ENCODE data around the gene FBXL19.

FBXL19 gene

DNA sequence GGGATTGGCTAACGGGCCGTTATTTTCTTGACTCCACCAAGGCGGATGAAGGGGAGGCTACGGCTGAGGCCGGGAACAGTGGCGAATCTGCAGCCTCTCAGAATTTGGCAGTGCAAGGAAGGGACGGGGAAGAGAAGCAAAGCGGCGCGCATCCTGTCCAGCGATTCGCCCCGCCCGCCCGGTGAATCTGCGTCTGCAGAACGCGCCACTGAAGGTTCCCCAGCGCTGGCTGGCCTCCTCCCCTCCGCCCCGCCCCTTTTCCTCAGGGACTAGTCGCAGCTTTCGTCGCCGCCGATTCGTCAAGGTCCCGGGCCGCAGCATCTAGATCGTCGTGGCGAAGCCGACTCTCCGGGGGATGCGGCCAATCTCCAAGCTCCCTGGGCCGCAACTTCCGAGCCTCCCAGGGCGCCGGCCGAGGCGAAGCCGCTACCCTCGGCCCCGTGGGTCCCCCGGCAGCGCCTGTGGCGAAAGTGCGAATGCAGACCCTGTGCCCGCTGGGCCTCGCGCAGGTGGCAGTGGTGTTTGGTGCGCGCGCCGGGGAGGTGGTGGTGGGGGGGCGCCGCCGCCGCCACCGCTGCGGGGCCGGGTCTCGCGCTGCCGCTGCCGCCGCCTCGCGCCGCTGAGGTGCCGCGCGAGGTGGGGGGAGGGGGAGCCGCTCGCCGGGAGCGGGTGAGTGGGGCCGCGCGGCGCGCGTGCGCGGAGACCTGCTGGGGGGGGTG is 34.2 kb downstream of the FBXL19 start, which contains the start of gene SETD1A:
Gene SETD1A, plus strand, starts transcription at position 299 of the 719 bp plus-strand sequence. CDS start 978 bp downstream, outside the sequence.
- DNase-seq (ENCODE audit: extremely low spot score, insufficient read length, low read depth), result peak; percentile 97
- peak; percentile 86 for FAIRE-seq

- no peak for FAIRE-seq
- peak; percentile 51 for DNase-seq (ENCODE audit: extremely low spot score, insufficient read length, low read depth)
Observed at GRCh38 chr16:30958175-30959079, 35.1 kb downstream of the FBXL19 start.

GRCh38 chr16:30961384-30961783 is 38.0 kb downstream of the FBXL19 start:
- DNase-seq (ENCODE audit: extremely low spot score, insufficient read length, low read depth), result no peak

DNA sequence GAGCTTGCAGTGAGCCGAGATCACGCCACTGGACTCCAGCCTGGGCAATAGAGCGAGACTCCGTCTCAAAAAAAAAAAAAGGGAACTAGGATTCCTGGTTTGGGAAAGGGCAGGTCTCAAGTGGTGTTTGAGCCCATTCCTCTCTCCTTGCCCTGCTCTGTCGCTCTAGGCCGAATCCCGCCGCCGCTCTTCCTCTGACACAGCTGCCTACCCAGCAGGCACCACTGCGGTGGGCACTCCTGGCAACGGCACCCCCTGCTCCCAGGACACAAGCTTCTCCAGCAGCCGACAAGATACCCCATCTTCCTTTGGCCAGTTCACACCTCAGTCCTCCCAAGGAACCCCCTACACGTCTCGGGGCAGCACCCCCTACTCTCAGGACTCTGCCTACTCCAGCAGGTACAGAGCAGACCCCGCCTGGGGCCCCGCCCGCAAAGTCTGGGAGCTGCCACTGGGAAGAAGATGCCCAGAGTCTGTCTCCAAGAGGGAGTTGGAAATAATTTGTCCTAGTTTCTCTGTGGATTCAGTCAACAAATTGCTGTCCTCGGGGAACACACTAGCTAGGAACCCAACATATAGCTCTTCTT is 40.6 kb downstream of the FBXL19 start:
- DNase-seq (ENCODE audit: extremely low spot score, insufficient read length, low read depth), result no peak
- no peak for FAIRE-seq

More at GRCh38 chr16:30961384-30961783, 38.0 kb downstream of the FBXL19 start:
- FAIRE-seq, result no peak

DNA sequence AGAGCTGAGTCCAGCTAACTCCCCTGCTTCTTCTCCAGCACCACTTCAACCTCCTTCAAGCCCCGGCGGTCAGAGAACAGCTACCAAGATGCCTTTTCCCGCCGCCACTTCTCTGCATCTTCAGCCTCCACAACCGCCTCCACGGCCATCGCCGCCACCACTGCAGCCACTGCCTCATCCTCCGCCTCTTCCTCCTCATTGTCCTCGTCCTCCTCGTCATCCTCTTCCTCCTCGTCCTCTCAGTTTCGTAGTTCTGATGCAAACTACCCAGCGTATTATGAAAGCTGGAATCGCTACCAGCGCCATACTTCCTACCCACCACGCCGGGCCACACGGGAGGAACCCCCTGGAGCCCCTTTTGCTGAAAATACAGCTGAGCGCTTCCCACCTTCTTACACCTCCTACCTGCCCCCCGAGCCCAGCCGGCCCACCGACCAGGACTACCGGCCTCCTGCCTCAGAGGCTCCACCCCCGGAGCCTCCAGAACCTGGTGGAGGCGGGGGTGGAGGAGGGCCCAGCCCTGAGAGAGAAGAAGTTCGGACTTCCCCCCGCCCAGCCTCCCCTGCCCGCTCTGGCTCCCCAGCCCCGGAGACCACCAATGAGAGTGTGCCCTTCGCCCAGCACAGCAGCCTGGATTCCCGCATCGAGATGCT is 41.3 kb downstream of the FBXL19 start:
- FAIRE-seq (no peak), DNase-seq (ENCODE audit: extremely low spot score, insufficient read length, low read depth) (no peak)

DNA sequence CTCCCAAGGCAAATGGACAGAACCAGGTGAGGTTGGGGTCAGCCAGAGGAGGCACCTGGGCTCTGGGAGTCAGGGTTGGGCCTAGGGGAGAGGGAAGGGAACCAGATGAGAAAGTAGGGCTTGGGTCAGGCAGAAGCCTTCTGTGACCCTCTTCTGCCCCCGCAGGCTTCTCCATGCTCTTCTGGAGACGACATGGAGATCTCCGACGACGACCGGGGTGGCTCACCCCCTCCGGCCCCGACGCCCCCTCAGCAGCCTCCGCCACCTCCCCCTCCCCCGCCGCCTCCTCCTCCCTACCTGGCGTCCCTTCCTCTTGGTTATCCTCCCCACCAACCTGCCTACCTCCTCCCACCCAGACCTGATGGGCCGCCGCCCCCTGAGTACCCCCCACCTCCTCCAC is 42.1 kb downstream of the FBXL19 start:
- no peak for DNase-seq (ENCODE audit: extremely low spot score, insufficient read length, low read depth)
- FAIRE-seq, result no peak

GRCh38 chr16:30966033-30966619 is 42.8 kb downstream of the FBXL19 start:
- no peak for DNase-seq (ENCODE audit: extremely low spot score, insufficient read length, low read depth)
- FAIRE-seq, result no peak

DNA sequence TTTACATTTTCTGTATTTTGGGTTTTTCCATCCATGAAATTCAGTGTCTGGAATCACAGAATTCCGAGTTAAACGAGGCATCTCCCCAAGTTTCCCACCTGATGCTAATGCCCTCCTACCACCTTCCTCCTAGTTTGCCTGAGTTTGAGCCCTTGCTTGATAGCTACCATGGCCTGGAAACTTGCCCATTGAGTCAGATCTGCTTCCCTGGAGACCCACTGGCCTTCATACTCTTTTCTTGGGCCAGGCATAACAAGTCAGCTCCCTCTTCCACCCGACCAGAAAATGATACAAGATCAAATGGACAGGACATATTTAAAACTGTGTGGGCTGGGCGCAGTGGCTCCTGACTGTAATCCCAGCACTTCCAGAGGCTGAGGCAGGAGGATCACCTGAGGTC is 44.4 kb downstream of the FBXL19 start:
- DNase-seq (ENCODE audit: extremely low spot score, insufficient read length, low read depth) (no peak), FAIRE-seq (no peak)

DNA sequence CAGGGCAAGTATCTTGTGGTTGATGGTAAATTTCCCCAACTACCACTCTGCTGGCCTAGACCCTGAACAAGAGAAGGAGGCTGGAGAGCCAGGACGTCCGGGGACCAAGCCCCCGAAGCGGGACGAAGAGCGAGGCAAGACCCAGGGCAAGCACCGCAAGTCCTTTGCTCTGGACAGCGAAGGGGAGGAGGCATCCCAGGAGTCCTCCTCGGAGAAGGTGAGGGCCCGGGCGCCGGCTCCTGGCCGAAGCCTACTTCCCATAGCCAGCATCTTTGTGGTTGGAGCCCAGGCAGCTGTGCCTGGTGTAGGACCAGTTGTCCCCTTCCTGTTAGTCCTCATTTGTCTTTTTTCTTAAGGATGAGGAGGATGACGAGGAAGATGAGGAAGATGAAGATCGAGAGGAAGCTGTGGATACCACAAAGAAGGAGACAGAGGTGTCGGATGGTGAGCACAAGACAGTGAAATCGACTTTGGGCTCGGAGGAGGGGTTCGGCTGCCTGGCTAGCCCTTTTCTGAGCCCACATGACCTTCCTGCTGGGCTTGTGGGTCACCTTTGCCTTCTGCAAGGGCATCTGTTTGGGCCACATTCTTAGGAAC is 46.0 kb downstream of the FBXL19 start:
- FAIRE-seq, result no peak
- DNase-seq (ENCODE audit: extremely low spot score, insufficient read length, low read depth), result no peak

GRCh38 chr16:30971298-30971697 is 47.9 kb downstream of the FBXL19 start:
- no peak for FAIRE-seq
- DNase-seq (ENCODE audit: extremely low spot score, insufficient read length, low read depth), result no peak

DNA sequence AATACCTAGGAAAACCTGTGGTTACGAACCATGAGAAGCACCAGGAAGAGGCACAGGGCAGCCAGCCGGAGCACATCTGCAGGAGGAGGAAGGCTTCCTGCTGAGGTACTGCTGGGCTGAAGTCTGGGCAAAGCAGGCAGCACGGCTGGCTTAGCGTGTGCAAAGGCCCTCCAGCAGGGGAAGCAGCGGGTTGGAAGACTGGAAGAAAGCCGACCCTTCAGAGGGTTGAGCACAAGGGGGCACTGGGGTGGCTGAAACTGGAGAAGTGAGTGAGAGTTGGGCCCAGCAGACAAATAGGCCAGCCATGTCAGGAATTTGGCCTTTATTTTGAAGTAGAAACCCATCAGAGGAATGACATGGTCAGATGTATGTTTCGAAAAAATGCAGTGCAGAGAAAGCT is 49.5 kb downstream of the FBXL19 start:
- no peak for FAIRE-seq
- DNase-seq (ENCODE audit: extremely low spot score, insufficient read length, low read depth), result no peak

GRCh38 chr16:30974348-30974747 is 51.0 kb downstream of the FBXL19 start:
- DNase-seq (ENCODE audit: extremely low spot score, insufficient read length, low read depth), result no peak
- FAIRE-seq, result no peak

DNA sequence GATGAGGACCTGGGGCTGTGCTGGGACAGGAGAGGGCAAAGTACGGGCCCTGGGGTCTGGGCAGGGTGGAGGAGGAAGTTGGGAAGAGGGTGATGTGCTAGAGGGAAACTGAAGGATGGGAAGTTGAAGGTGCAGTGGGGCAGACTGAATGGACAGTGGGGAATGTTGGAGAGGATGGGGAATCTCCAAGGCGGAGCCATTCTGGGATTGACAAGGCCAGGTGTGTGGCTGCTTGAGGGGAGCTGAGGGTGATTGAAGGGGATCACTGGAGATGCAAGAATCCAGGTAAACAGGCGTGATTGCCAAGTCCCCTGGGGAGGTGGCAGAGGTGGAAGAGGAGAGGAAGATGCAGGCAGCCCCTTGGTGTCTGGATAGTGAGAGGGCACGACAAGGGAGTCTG is 53.1 kb downstream of the FBXL19 start:
- FAIRE-seq (no peak), DNase-seq (ENCODE audit: extremely low spot score, insufficient read length, low read depth) (no peak)

DNA sequence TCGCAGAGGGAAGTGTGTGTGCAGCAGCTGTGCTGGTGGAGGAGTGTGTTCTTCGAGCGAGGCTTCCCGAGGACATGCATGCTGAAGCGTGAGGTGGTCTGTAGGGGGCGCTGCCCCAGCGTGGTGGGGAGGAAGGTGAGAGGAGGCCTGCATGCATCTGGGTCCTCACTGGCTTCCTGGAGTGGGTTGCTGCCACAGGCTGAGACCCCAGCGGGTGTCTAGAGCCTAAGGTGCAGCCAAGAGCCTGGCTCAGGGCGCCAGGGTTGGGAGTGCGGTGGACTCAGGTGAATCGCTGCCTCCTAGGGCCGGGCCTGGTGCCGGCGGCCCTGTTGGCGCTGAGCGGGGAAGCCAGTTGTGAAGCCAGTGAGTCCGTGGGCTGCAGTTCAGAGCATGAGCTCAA is 54.1 kb downstream of the FBXL19 start:
- DNase-seq (ENCODE audit: extremely low spot score, insufficient read length, low read depth), result no peak
- no peak for FAIRE-seq

DNA sequence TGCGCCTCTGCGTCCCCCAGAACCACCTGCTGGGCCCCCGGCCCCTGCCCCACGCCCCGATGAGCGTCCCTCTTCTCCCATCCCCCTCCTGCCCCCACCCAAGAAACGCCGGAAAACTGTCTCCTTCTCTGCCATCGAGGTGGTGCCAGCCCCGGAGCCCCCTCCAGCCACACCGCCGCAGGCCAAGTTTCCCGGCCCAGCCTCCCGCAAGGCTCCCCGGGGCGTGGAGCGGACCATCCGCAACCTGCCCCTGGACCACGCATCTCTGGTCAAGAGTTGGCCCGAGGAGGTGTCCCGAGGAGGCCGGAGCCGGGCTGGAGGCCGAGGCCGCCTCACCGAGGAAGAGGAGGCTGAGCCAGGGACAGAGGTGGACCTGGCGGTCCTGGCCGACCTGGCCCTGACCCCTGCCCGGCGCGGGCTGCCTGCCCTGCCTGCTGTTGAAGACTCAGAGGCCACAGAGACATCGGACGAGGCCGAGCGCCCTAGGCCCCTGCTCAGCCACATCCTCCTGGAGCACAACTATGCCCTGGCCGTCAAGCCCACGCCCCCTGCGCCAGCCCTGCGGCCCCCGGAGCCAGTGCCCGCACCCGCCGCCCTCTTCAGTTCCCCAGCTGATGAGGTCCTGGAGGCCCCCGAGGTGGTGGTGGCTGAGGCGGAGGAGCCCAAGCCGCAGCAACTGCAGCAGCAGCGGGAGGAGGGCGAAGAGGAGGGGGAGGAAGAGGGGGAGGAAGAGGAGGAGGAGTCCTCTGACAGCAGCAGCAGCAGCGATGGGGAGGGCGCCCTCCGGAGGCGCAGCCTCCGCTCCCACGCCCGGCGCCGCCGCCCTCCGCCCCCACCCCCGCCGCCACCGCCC is 56.0 kb downstream of the FBXL19 start:
- no peak for DNase-seq (ENCODE audit: extremely low spot score, insufficient read length, low read depth)
- no peak for FAIRE-seq

GRCh38 chr16:30980023-30980371 is 56.6 kb downstream of the FBXL19 start:
- no peak for FAIRE-seq
- no peak for DNase-seq (ENCODE audit: extremely low spot score, insufficient read length, low read depth)

- DNase-seq (ENCODE audit: extremely low spot score, insufficient read length, low read depth), result no peak
- FAIRE-seq, result no peak
Observed at GRCh38 chr16:30980434-30980833, 57.1 kb downstream of the FBXL19 start.

DNA sequence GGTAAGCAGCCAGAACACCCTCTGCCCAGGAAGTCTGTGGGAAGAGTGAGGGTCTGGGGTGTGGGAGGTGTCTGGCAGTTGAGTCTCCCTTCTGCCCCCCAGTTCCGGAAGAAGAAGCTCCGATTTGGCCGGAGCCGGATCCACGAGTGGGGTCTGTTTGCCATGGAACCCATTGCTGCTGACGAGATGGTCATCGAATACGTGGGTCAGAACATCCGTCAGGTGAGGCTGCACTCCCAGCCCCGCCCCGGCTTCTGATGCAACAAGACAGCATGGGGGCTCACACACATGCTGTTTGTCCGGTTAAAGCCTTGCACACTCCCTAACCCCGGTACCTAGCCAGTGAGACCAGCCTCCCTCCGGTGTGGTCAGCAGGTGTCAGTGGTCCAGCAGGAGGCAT is 57.6 kb downstream of the FBXL19 start:
- no peak for DNase-seq (ENCODE audit: extremely low spot score, insufficient read length, low read depth)
- FAIRE-seq, result no peak
